Esophagus squamous epithelium (tissue), 5 donors: ENCODE data around the gene S100A1. TPM values are rescaled to one million over a fixed set of nuclear protein-coding genes. Genes with fewer than 3 reads are reported as not detected.
A peak's percentile ranks its signal among the peaks of the same experiment; 100 is the strongest.

Experiments used
- DNase-seq: peaks from one replicate; lab custom pipeline; 2025; lab: John Stamatoyannopoulos, UW
- H3K27ac ChIP-seq, 4 donors: fragments of 200-600 bp; sonication (generic); one replicate each; pipeline ENCODE4 v1.5.1; 2016 to 2019; ENCODE audit warnings: mild to moderate bottlenecking in 1 of 4
- H3K27me3 ChIP-seq, 4 donors: fragments of 200-600 bp; sonication (generic); 1 replicate in 3 of 4; 2 replicates in 1 of 4; pipeline versions ENCODE4 v1.5.1 to v1.6.0; 2017 to 2021; ENCODE audit warnings: antibody characterized with exemption in 1 of 4
- H3K36me3 ChIP-seq, 3 donors: fragments of 200-600 bp; sonication (generic); one replicate each; pipeline ENCODE4 v1.5.1; 2016 to 2019
- H3K4me1 ChIP-seq, 3 donors: fragments of 200-600 bp; sonication (generic); one replicate each; pipeline ENCODE4 v1.5.1; 2017 to 2019
- H3K4me3 ChIP-seq, 4 donors: fragments of 200-600 bp; sonication (generic); 1 replicate in 3 of 4; 2 replicates in 1 of 4; pipeline ENCODE4 v1.5.1; 2016 to 2019; ENCODE audit warnings: mild to moderate bottlenecking in 2 of 4, moderate library complexity in 1 of 4
- H3K9me3 ChIP-seq, 3 donors: fragments of 200-600 bp; sonication (generic); one replicate each; pipeline ENCODE4 v1.5.1; 2016 to 2019
- CTCF ChIP-seq, 6 experiments: fragments of 450-650 bp in 4 of 6; fragments of 200-600 bp in 2 of 6; sonication (generic) in 2 of 6; IDR thresholded peaks; one replicate each; pipeline ENCODE4 v1.5.1; 2016 to 2019; ENCODE audit warnings: antibody characterized with exemption in 6 of 6, mild to moderate bottlenecking in 4 of 6, moderate library complexity in 4 of 6
- POLR2A ChIP-seq, 4 donors: fragments of 450-650 bp; IDR thresholded peaks; one replicate each; pipeline ENCODE4 v1.6.1; 2017; ENCODE audit warnings: antibody characterized with exemption in 4 of 4, mild to moderate bottlenecking in 4 of 4, moderate library complexity in 3 of 4
- WGBS, 2 donors: methylation state at CpG; one replicate each; pipeline ENCODE4 v1.1.5; 2018; 5-methylcytosine and 5-hydroxymethylcytosine counted together
- intact Hi-C: fragments of 100-400 bp; cut with DNase I; formaldehyde crosslinking; loops from one replicate; pipeline ENCODE4 v1.15.0; 2022
- total RNA-seq, 4 donors: library from RNA; depleted of rRNA; stranded (reverse); fragments of >200 nt; gene quantifications; one replicate each; pipeline ENCODE4 v1.1.0, GENCODE V29; 2016
- donor health status: DM: yes; HTN: yes; CAD: no.

The S100A1 gene
- total RNA-seq, 4 donors from 2014 or later: 1.8 TPM; not detected in 3

- no peak for TF ChIP-seq POLR2A (IDR thresholded peaks at IDR 0.05)
- TF ChIP-seq CTCF (IDR thresholded peaks at IDR 0.05): no peak
- intact Hi-C loops: loop anchor here (10.0 kb wide), 1 partner anchor 311 kb away; the partner anchor contains the start of gene RAB13
- H3K4me3 ChIP-seq: no peak overlapping the region
- no peaks in the 10 kb centered on the region for H3K9me3 ChIP-seq
- DNase-seq: no peak
- H3K36me3 ChIP-seq: peaks cover 0 to 12% (median 4%) of the 10 kb centered on the region in 3 donors
- H3K4me1 ChIP-seq: peaks cover 19 to 41% (median 21%) of the 10 kb centered on the region in 3 donors
- H3K27ac ChIP-seq: no peak overlapping the region
- WGBS, 2 donors: 100% methylated on average over 2 of the region's 2 CpGs
- peaks cover 0 to 11% (median 2%) of the 10 kb centered on the region in 4 donors for H3K27me3 ChIP-seq
Measured at GRCh38 chr1:153673511-153673910, 45.3 kb downstream of the S100A1 start.

- intact Hi-C loops: loop anchor here (10.0 kb wide), 1 partner anchor 307 kb away; the partner anchor contains the start of gene RAB13
- H3K36me3 ChIP-seq: peaks cover 0 to 6% (median 0%) of the 10 kb centered on the region in 3 donors
- DNase-seq: no peak
- TF ChIP-seq CTCF (IDR thresholded peaks at IDR 0.05) (peak; percentile 74 to 84 (median 79)), POLR2A (IDR thresholded peaks at IDR 0.05) (no peak)
- peaks cover 19 to 28% (median 22%) of the 10 kb centered on the region in 3 donors for H3K4me1 ChIP-seq
- peak overlapping the region in 3 of 4 donors; percentile 60 to 82 (median 68) for H3K27ac ChIP-seq
- peak overlapping the region; percentile 37 to 70 (median 48) for H3K4me3 ChIP-seq
- peaks cover 3 to 44% (median 7%) of the 10 kb centered on the region in 4 donors for H3K27me3 ChIP-seq
- no peaks in the 10 kb centered on the region for H3K9me3 ChIP-seq
- 1 to 2% methylated on average over 19 to 23 of the region's 29 CpGs for WGBS, 2 donors
Measured at GRCh38 chr1:153677718-153678518, 49.7 kb downstream of the S100A1 start.

GRCh38 chr1:153678519-153679336, 50.5 kb downstream of the S100A1 start, which contains the start of gene NPR1:
Gene NPR1 (plus strand): TSS chr1:153678688. CDS start chr1:153679109, 421 bp downstream.
- H3K27ac ChIP-seq: peak within 1 kb of the TSS; percentile 34 to 82 (median 64)
- H3K36me3 ChIP-seq: peaks cover 0 to 6% (median 0%) of the 10 kb centered on the region in 3 donors
- intact Hi-C loops: loop anchor here (10.0 kb wide), 1 partner anchor 306 kb away; the partner anchor contains the start of gene RAB13
- H3K4me1 ChIP-seq: peaks cover 19 to 28% (median 22%) of the 10 kb centered on the region in 3 donors
- peak within 1 kb of the TSS; percentile 37 to 70 (median 48) for H3K4me3 ChIP-seq
- WGBS, 2 donors: 1% methylated on average over 26 to 32 of the region's 78 CpGs
- peaks cover 3 to 44% (median 7%) of the 10 kb centered on the region in 4 donors for H3K27me3 ChIP-seq
- TF ChIP-seq POLR2A (IDR thresholded peaks at IDR 0.05) (no peak), CTCF (IDR thresholded peaks at IDR 0.05) (no peak)
- no peak for DNase-seq
- H3K9me3 ChIP-seq: no peaks in the 10 kb centered on the region

- Histone ChIP-seq H3K27ac (peak overlapping the region; percentile 34 to 82 (median 64)), H3K4me3 (peak overlapping the region; percentile 37 to 70 (median 48)), H3K27me3 (peaks cover 3 to 44% (median 7%) of the 10 kb centered on the region in 4 donors), H3K4me1 (peaks cover 19 to 34% (median 22%) of the 10 kb centered on the region in 3 donors), H3K36me3 (peaks cover 0 to 6% (median 0%) of the 10 kb centered on the region in 3 donors), H3K9me3 (no peaks in the 10 kb centered on the region)
- no peak for DNase-seq
- 9 to 17% methylated on average over 16 to 18 of the region's 73 CpGs for WGBS, 2 donors
- TF ChIP-seq POLR2A (IDR thresholded peaks at IDR 0.05) (no peak), CTCF (IDR thresholded peaks at IDR 0.05) (peak in 3 of 6 experiments; percentile 18 to 34 (median 20))
- intact Hi-C loops: loop anchor here (5.0 to 10.0 kb wide), 2 partner anchors 68 to 305 kb away; partner anchors contain the start of gene RAB13
Measured at GRCh38 chr1:153679337-153680119, 51.3 kb downstream of the S100A1 start.
